Subcutaneous abdominal adipose tissue (tissue), 5 donors: ENCODE results near the gene ABCC9.
A peak's percentile ranks its signal among the peaks of the same experiment; 100 is the strongest.
"Not testable (repeated sequence)": the region's sequence is repeated elsewhere in the genome, so short reads cannot be mapped to it uniquely, and the experiment has no call there.

Source experiments
- H3K27ac ChIP-seq: one replicate; pipeline ENCODE4 v1.7.0; 2013; ENCODE audit warnings: low read depth, mild to moderate bottlenecking, inconsistent platforms, low read length, moderate library complexity
- H3K27me3 ChIP-seq, 5 donors: one replicate each; pipeline ENCODE4 v1.7.0; 2013; ENCODE audit warnings: low read length in 5 of 5, inconsistent platforms in 1 of 5; ENCODE audit not compliant: control insufficient read depth in 5 of 5, insufficient read depth in 4 of 5
- H3K36me3 ChIP-seq, 5 donors: one replicate each; pipeline ENCODE4 v1.7.0; 2013; ENCODE audit warnings: low read length in 5 of 5; ENCODE audit not compliant: control insufficient read depth in 5 of 5, insufficient read depth in 5 of 5
- H3K4me1 ChIP-seq, 5 donors: one replicate each; pipeline ENCODE4 v1.7.0; 2013; ENCODE audit warnings: low read length in 5 of 5, mild to moderate bottlenecking in 3 of 5, moderate library complexity in 1 of 5; ENCODE audit not compliant: control insufficient read depth in 5 of 5, insufficient read depth in 5 of 5
- H3K4me3 ChIP-seq, 5 donors: one replicate each; pipeline ENCODE4 v1.7.0; 2013; ENCODE audit warnings: low read length in 5 of 5, low read depth in 1 of 5
- H3K9ac ChIP-seq, 5 donors: one replicate each; pipeline ENCODE4 v1.7.0; 2013; ENCODE audit warnings: low read length in 5 of 5, mild to moderate bottlenecking in 4 of 5, moderate library complexity in 3 of 5
- H3K9me3 ChIP-seq, 5 donors: one replicate each; pipeline ENCODE4 v1.7.0; 2013; ENCODE audit warnings: low read length in 5 of 5; ENCODE audit not compliant: control insufficient read depth in 5 of 5
- donor health status: healthy.
- donor health status: healthy.
- donor health status: healthy.
- donor health status: healthy.
- donor health status: healthy.

ABCC9 gene

DNA sequence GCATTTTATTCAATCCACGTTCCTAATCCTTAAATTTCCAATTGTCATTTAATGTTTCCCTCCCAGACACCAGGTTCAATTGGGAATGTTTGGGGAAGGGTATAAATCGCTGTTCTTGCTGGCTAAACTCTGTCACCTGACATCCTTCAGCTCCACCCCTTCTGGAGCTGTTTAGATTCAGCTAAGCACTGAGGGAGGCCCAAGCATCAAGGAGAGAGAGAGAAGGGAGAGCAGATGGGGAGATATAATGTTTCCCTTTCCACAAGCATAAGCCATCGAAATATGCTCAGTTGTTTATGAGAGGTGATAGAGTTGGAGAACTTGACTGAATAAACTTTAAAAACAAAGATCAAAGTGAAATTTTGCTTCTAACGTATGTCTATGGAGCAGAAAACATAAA is 1.8 kb downstream of the ABCC9 start:
- peak overlapping the region; percentile 16 to 84 (median 66) for H3K4me3 ChIP-seq
- H3K27me3 ChIP-seq = peaks cover 0 to 3% (median 0%) of the 10 kb centered on the region in 5 donors
- H3K9ac ChIP-seq = peak overlapping the region in 2 of 5 donors; percentile 84 to 92
- no peaks in the 10 kb centered on the region for H3K9me3 ChIP-seq
- peaks cover 0 to 13% (median 3%) of the 10 kb centered on the region in 5 donors for H3K36me3 ChIP-seq
- peaks cover 0 to 25% (median 23%) of the 10 kb centered on the region in 5 donors for H3K4me1 ChIP-seq
- H3K27ac ChIP-seq = peak overlapping the region; percentile 93

DNA sequence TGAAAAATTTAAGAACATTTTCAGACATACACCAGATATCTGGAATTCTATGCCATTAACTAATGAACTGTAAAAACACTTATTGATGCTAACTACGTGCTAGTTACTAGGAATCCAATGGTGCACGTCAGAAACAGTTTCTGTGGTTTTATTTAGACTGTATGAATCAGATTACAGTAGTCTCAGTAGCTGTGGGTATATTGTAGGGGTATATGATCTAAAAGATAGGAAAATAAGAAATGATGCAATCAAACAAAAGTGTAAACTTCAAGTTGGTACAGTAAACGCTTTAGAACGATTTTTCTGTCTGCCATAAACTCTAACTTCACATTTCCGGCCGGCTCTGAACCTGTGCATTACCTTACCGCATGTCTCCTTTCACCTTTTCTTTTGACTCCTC is 2.3 kb downstream of the ABCC9 start:
- H3K27ac ChIP-seq = peak overlapping the region; percentile 93
- H3K36me3 ChIP-seq = peaks cover 0 to 13% (median 3%) of the 10 kb centered on the region in 5 donors
- H3K27me3 ChIP-seq = peaks cover 0 to 3% (median 0%) of the 10 kb centered on the region in 5 donors
- H3K9ac ChIP-seq = no peak overlapping the region
- H3K4me1 ChIP-seq = peaks cover 0 to 25% (median 23%) of the 10 kb centered on the region in 5 donors
- H3K9me3 ChIP-seq = no peaks in the 10 kb centered on the region
- peak overlapping the region; percentile 16 to 84 (median 66) for H3K4me3 ChIP-seq

DNA sequence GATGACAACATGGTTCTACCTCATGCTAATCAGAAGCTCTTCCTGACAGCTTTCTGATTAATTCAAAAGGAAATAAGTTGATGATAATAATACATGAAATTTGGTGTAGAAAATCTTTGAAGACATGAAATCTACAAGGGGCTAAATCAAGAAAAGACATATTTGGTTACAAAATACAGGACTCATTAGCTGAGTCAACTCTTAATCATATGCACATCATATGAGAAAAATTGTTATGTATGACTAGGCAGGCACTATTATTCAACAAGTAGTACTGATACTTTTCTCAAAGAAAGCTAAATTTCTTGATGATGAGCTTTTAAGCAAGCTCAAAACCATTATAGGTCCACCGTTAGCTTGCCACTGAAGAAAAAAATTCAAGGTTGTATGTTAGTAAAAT is 7.1 kb downstream of the ABCC9 start:
- Histone ChIP-seq H3K4me1 (peaks cover 0 to 6% (median 0%) of the 10 kb centered on the region in 5 donors), H3K36me3 (peaks cover 0 to 31% (median 7%) of the 10 kb centered on the region in 5 donors), H3K27ac (no peak overlapping the region), H3K9ac (no peak overlapping the region), H3K4me3 (no peak overlapping the region), H3K9me3 (no peaks in the 10 kb centered on the region), H3K27me3 (peaks cover 0 to 2% (median 0%) of the 10 kb centered on the region in 5 donors)

DNA sequence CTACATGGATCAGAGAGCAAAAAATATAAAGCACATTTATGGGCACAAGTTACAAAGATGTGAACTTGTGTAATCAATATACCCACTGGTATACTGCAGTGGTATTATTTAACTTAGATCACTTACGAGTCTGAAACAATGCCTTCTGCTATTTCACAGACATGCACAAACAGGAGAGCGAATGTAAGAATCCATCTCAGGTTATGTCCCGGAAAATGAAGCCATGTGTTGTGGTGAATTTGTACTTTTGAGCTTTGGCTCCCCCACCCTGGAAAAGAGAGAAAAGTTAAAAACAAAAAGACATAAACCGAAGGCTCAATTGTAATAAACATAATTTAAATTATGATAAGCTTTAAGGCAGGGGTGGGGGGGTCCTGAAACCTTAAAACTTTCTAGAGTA is 7.6 kb downstream of the ABCC9 start:
- Histone ChIP-seq H3K27me3 (no peaks in the 10 kb centered on the region), H3K27ac (no peak overlapping the region), H3K36me3 (peaks cover 0 to 33% (median 7%) of the 10 kb centered on the region in 5 donors)

DNA sequence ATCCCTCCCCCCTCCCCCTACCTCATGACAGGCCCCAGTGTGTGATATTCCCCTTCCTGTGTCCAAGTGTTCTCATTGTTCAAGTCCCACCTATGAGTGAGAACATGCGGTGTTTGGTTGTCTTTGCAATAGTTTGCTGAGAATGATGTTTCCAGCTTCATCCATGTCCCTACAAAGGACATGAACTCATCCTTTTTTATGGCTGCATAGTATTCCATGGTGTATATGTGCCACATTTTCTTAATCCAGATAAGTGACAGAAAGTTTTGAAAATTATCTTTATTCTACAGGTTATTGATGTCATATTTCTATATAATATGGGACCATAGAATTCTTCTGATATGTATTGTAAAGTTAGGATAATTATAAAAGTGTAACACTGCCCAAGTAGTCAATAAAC is 11.3 kb downstream of the ABCC9 start:
- not testable (repeated sequence) for H3K9me3 ChIP-seq, H3K27ac ChIP-seq, H3K4me1 ChIP-seq, H3K4me3 ChIP-seq, H3K9ac ChIP-seq, H3K27me3 ChIP-seq
- peaks cover 0 to 33% (median 13%) of the 10 kb centered on the region in 5 donors for H3K36me3 ChIP-seq

More for the DNA sequence above, 7.6 kb downstream of the ABCC9 start:
- Histone ChIP-seq H3K9me3 (no peaks in the 10 kb centered on the region), H3K4me3 (no peak overlapping the region), H3K4me1 (peaks cover 0 to under 1% (median 0%) of the 10 kb centered on the region in 5 donors), H3K9ac (no peak overlapping the region)

DNA sequence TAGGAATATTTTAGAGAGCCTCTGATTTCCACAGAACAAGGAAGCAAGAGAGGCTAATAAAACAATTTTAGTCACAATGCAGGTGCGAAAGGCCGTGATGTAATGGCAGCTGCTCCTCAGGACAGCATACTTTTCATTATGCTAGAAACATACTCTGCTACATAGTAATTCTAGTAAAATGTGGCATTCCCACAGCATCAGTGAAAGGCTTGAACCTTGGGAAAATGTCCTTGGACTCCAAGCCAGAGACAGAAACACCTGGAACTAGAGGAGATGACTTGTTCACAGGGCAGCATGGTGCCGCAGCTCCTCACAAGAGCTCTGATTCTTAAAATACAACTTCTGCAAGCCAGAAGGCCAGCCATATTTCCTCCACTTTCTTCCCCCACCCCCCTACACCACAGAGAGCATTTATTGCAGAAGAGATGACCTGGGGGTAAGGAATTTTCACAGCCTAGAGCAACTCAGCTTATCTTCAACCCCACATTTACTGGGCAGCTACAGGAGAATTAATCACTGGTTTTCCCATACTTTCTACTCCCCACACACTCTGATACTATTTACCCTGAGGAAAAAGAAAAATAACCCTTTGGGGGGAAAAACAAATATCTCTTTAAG is 15.8 kb downstream of the ABCC9 start:
- Histone ChIP-seq H3K4me1 (peaks cover 0 to 3% (median 0%) of the 10 kb centered on the region in 5 donors), H3K27ac (no peak overlapping the region), H3K9me3 (peaks cover 0 to 2% (median 0%) of the 10 kb centered on the region in 5 donors), H3K9ac (no peak overlapping the region), H3K36me3 (peaks cover 0 to 14% (median 14%) of the 10 kb centered on the region in 5 donors), H3K4me3 (no peak overlapping the region), H3K27me3 (no peaks in the 10 kb centered on the region)

DNA sequence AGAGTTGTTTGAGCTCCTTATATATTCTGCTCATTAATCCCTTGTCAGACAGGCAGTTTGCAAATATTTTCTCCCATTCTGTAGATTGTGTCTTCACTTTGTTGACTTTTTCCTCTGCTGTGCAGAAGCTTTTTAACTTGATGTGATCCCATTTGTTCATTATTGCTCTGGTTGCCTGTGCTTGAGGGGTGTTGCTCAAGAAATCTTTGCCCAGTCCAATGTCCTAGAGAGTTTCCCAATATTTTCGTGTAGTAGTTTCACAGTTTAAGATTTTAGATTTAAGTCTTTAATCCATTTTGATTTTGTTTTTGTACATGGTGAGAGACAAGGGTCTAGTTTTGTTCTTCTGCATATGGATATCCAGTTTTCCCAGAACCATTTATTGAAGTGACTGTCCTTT is 19.8 kb downstream of the ABCC9 start:
- Histone ChIP-seq H3K27me3 (no peaks in the 10 kb centered on the region), H3K9me3 (peaks cover 0 to 2% (median 0%) of the 10 kb centered on the region in 5 donors), H3K9ac (no peak overlapping the region), H3K4me3 (no peak overlapping the region), H3K27ac (no peak overlapping the region), H3K4me1 (peaks cover 0 to 3% (median 0%) of the 10 kb centered on the region in 5 donors), H3K36me3 (peaks cover 0 to 14% (median 6%) of the 10 kb centered on the region in 5 donors)

DNA sequence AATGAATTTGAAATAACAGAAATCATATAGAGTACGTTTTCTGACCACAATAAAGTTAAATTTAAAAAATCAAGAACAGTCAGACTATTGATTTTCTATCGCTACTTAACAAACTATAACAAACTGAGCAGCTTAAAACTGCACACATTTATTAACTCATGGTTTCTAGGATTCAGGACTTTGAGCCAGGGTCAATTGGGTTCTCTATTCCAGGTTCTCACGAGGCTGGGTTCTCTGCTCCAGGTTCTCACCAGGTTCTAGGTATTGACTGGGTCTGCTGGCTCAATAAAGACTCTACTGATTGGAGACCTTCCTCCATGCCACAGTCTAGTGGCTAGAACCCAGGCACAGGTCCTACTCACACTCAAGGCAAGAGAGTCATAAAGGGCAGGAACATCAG is 22.8 kb downstream of the ABCC9 start:
- Histone ChIP-seq H3K4me1 (peaks cover 0 to 10% (median 0%) of the 10 kb centered on the region in 5 donors), H3K4me3 (no peak overlapping the region), H3K9me3 (peaks cover 0 to 2% (median 0%) of the 10 kb centered on the region in 5 donors), H3K36me3 (peaks cover 0 to 2% (median 0%) of the 10 kb centered on the region in 5 donors), H3K9ac (no peak overlapping the region), H3K27me3 (no peaks in the 10 kb centered on the region), H3K27ac (no peak overlapping the region)

DNA sequence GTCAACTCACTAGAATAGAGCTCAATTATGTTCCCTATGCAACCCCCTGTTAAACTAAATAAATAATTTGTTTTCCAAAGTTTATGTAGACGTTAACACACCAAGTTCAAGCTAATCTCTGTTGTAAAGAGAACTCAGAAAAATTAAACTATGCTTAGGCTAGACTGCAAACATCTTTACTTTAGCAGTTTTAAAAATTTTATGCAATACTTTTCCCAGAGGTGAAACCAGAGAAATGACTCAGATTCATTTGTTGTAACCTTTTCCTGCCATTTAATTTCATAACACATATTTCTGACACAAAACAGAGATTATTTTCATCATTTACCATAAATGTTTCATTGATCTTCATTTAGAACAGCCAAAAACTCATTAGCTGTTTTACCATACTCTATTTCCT is 27.4 kb downstream of the ABCC9 start:
- H3K36me3 ChIP-seq = peaks cover 0 to 5% (median 0%) of the 10 kb centered on the region in 5 donors
- peaks cover 0 to 21% (median 3%) of the 10 kb centered on the region in 5 donors for H3K4me1 ChIP-seq
- no peaks in the 10 kb centered on the region for H3K27me3 ChIP-seq
- no peaks in the 10 kb centered on the region for H3K9me3 ChIP-seq
- peak overlapping the region; percentile 67 for H3K27ac ChIP-seq
- H3K9ac ChIP-seq = no peak overlapping the region
- no peak overlapping the region for H3K4me3 ChIP-seq

DNA sequence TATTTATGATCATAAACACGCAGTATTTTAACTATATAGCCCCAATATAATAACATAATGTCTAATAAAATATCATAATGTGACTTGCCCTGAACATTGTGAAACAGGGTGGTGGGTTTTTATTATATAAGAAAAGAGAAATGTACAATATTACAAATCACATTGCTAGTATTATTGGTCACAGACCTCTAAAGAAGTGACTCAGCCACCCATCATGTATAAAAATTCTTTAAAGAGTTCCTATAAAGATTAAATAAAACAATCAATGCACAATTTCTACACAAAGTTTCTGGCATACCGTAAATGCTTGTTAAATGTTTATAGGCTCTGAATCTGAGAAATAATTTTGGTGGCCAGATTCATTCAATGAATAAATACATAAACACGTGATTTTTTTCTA is 28.9 kb downstream of the ABCC9 start:
- Histone ChIP-seq H3K4me1 (peaks cover 0 to 28% (median 6%) of the 10 kb centered on the region in 5 donors), H3K36me3 (peaks cover 0 to 8% (median 0%) of the 10 kb centered on the region in 5 donors), H3K9ac (no peak overlapping the region), H3K27me3 (no peaks in the 10 kb centered on the region), H3K27ac (peak overlapping the region; percentile 67), H3K4me3 (no peak overlapping the region), H3K9me3 (no peaks in the 10 kb centered on the region)
